Astrocyte (in vitro differentiated cells and primary cell): ENCODE measurements around the gene PCMT1.

Experiments used
- EZH2 ChIP-seq: IDR thresholded peaks from 2 replicates; pipeline ENCODE4 v1.6.1; 2012; ENCODE audit warnings: mild to moderate bottlenecking, low read length, inconsistent platforms; ENCODE audit not compliant: insufficient read depth
- TF ChIP-seq, protein P1 (sequence below): IDR thresholded peaks from 2 replicates; pipeline ENCODE4 v1.5.1; 2011; ENCODE audit warnings: low read depth, mild to moderate bottlenecking, inconsistent platforms, low read length, moderate library complexity; ENCODE audit not compliant: insufficient read depth

DNA sequence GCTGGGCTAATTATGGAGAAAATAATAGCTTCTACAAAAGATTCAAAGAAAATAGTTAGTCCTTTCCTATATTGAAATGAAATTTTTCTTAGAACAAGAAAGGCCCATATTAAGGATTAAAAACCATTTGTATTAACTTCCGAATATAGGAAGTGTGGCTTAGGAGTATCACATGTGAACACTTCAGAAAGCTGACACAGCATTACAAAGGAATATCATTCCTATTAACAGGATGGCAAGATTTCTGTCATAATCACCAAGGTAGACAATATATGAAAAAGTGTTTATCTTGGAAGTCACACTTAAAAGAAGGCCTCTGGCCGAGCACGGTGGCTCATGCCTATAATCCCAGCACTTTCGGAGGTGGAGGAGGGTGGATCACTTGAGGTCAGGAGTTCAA lies 26.3 kb upstream of the PCMT1 start:
- TF ChIP-seq EZH2 = no peak
- TF ChIP-seq, protein P1, sequence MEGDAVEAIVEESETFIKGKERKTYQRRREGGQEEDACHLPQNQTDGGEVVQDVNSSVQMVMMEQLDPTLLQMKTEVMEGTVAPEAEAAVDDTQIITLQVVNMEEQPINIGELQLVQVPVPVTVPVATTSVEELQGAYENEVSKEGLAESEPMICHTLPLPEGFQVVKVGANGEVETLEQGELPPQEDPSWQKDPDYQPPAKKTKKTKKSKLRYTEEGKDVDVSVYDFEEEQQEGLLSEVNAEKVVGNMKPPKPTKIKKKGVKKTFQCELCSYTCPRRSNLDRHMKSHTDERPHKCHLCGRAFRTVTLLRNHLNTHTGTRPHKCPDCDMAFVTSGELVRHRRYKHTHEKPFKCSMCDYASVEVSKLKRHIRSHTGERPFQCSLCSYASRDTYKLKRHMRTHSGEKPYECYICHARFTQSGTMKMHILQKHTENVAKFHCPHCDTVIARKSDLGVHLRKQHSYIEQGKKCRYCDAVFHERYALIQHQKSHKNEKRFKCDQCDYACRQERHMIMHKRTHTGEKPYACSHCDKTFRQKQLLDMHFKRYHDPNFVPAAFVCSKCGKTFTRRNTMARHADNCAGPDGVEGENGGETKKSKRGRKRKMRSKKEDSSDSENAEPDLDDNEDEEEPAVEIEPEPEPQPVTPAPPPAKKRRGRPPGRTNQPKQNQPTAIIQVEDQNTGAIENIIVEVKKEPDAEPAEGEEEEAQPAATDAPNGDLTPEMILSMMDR = no peak
